IMR-90 (cell line): Measurements from ENCODE around the gene SUDS3.

Experiments used
- MXI1 ChIP-seq: IDR thresholded peaks from 2 replicates; pipeline ENCODE4 v1.6.1; 2012; ENCODE audit warnings: low read depth, mild to moderate bottlenecking, low read length, moderate library complexity, borderline replicate concordance
- TF ChIP-seq, protein P1 (sequence below): fragments of 150-350 bp; IDR thresholded peaks from 2 replicates; pipeline ENCODE4 v1.6.1; 2017; ENCODE audit warnings: mild to moderate bottlenecking, antibody characterized with exemption, low read length, low read depth

DNA sequence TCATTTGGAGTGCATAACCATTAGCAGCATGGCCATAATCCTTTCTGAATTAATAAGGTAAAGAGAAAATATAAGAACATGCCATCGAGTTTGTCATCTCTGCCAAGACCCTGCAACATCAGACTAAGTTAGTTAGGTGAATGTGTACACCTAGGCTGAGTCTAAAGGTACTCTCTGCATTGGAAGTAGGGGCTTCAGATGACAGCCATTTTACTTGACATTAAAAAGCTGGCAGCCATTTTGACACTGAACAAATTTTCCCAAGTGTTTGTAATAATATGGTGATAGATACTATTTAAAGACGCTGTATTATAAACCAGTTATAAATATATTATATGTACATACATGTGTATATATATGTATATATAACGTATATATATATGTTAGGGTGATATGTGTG, 79.0 kb downstream of the SUDS3 start:
- TF ChIP-seq, protein P1, sequence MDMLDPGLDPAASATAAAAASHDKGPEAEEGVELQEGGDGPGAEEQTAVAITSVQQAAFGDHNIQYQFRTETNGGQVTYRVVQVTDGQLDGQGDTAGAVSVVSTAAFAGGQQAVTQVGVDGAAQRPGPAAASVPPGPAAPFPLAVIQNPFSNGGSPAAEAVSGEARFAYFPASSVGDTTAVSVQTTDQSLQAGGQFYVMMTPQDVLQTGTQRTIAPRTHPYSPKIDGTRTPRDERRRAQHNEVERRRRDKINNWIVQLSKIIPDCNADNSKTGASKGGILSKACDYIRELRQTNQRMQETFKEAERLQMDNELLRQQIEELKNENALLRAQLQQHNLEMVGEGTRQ = no peak
- TF ChIP-seq MXI1 = no peak
